ENCODE data around the gene CST7. TPM values are rescaled to one million over a fixed set of nuclear protein-coding genes. Genes with fewer than 3 reads are reported as not detected.

The CST7 gene
- total RNA-seq, 1 donor from 2014 or later = not detected

DNA sequence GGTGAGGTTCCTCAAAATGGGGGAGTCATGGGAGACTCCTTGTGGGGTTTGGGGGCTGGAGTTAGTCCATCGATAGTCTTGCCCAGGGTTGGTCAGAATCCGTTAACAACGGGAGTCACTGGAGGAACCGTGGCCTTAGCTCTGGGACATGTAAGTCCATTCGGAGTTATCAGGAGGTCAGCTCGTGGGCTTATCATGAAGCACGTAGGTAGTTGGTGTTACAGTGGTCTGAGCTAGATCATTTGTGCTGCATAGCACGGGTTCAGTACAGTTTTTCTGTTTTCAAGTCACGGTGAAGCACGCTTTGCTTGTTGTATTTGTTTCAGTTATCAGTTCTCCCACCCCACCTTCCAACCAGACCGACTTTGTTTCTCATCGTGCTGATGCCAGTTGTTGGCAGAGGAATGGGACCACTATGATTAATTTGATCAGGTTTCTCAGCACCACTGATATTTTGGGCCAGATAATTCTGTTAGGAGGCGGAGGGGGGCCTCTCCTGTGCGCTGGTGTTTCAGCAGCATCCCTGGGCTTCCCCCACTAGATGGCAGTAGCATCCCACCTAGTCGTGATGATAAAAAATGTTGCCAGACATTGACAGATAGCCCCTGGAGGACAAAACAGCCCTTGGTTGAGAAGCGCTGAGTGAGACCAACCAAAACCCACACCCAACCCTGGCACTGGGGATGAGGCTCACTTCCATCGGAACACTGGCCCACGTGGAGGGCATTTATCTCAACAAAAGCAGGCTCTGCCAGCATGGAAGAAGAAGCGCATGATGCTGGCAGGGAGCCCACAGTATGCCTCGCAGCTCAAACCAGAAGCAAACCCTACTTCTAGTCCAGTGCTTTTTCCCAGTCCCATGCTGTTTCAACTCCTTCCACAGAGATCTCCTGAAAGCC, 45.6 kb downstream of the CST7 start:
- TF ChIP-seq, protein P1, sequence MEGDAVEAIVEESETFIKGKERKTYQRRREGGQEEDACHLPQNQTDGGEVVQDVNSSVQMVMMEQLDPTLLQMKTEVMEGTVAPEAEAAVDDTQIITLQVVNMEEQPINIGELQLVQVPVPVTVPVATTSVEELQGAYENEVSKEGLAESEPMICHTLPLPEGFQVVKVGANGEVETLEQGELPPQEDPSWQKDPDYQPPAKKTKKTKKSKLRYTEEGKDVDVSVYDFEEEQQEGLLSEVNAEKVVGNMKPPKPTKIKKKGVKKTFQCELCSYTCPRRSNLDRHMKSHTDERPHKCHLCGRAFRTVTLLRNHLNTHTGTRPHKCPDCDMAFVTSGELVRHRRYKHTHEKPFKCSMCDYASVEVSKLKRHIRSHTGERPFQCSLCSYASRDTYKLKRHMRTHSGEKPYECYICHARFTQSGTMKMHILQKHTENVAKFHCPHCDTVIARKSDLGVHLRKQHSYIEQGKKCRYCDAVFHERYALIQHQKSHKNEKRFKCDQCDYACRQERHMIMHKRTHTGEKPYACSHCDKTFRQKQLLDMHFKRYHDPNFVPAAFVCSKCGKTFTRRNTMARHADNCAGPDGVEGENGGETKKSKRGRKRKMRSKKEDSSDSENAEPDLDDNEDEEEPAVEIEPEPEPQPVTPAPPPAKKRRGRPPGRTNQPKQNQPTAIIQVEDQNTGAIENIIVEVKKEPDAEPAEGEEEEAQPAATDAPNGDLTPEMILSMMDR (conservative IDR thresholded peaks at IDR 0.05; ENCODE audit: low read depth, low read length) = peak; percentile 93
- no peak overlapping the region for H3K4me3 ChIP-seq (ENCODE audit: low read depth, low read length)
- no peak for DNase-seq (ENCODE audit: low read depth)

DNA sequence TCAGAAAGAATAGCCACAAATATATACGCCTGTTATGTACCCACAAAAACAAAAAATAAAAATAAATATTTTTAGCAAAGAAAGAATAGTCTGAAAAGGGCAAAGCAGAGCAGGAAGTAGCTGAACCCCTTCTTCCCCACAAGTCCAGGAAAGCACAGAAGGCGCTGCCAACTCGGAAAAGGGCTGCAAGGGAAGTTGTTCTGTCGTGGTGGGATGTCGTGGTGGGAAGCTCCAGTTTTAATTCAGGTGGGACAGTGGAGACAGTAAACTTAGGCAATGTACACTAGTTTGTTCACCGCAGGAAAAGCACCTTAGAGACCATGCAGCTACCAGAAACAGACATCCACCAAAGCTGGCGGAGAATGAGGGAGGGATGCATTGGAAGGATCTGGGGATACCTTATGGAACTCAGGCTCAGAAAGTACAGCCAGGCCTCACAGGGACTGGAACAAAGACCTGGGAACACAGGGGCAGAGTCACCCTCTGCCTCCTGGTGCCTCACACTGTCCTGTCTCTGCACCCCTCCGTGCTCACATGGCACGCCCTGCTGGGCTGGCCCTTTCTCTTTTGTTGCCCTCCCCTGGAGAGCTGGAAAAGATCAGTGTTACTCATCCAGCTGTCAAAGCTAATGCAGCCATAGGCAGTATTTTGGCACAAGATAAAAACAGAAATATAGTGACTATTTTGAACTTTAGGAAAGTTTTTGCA, 46.8 kb downstream of the CST7 start:
- H3K4me3 ChIP-seq (ENCODE audit: low read depth, low read length) = no peak overlapping the region
- DNase-seq (ENCODE audit: low read depth) = no peak
- TF ChIP-seq, protein P1 (conservative IDR thresholded peaks at IDR 0.05; ENCODE audit: low read depth, low read length) = no peak

DNA sequence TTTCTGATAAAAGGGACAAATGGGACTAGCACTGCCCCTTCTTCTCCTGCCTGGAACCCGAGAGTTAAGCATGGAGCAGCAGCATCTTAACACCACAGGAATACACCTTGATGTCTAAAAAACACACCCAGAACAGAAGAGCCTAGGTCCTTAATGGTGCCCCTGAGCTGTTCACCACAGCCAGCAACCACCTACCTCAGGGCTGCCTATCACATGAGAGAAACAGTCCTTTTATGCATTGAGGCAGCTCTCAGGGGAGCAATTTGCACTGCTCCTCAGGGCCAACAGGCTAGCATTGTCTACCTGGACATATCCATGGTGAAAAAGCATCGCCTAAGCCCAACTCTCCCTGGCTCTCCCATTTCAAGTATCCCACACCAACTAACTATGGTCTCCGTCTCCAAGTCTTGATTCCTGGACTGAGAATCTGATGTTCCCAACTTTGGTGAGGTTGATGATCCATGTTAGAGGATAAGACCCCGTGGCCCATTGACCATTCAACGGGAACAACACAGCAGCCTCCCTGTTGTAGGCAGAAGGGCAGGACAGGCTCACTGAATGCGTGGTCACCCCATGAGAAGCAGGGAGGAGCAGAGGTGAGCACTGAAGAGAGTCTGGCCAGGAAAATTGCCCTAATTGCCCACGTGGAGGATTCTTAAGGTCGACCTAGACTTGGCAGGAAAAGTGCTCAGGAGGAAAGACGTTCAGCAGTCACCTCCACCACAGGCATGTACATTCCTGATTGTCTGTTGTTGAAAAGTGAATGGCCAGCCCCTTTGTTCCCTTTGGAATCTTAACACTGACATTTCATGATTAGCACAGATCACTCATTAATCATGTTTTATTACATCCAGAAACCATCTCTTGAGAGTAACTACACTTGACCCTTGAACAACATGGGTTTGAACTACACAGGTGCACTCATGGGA, 47.6 kb downstream of the CST7 start:
- no peak overlapping the region for H3K4me3 ChIP-seq (ENCODE audit: low read depth, low read length)
- no peak for DNase-seq (ENCODE audit: low read depth)
- TF ChIP-seq, protein P1 (conservative IDR thresholded peaks at IDR 0.05; ENCODE audit: low read depth, low read length) = no peak

DNA sequence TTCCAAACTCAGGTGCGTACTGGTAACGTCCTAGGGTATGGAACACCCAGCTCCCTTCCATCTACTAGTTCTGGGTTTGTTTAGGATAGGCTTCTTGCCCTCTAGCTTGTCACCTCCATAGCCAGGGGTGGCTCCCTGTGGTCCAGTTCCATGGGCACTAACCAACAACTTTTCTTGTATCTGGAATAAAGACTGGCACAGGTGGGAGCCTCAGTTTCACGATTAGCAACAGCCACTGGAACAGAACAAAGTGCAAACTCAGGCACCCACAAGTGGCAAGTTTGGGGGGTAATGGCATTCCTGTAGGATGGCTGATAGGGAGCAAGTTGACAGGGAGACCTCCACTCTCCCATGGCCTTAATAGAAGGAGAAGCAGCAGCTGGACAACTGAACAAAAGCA, 49.1 kb downstream of the CST7 start:
- TF ChIP-seq, protein P1 (conservative IDR thresholded peaks at IDR 0.05; ENCODE audit: low read depth, low read length) = no peak

DNA sequence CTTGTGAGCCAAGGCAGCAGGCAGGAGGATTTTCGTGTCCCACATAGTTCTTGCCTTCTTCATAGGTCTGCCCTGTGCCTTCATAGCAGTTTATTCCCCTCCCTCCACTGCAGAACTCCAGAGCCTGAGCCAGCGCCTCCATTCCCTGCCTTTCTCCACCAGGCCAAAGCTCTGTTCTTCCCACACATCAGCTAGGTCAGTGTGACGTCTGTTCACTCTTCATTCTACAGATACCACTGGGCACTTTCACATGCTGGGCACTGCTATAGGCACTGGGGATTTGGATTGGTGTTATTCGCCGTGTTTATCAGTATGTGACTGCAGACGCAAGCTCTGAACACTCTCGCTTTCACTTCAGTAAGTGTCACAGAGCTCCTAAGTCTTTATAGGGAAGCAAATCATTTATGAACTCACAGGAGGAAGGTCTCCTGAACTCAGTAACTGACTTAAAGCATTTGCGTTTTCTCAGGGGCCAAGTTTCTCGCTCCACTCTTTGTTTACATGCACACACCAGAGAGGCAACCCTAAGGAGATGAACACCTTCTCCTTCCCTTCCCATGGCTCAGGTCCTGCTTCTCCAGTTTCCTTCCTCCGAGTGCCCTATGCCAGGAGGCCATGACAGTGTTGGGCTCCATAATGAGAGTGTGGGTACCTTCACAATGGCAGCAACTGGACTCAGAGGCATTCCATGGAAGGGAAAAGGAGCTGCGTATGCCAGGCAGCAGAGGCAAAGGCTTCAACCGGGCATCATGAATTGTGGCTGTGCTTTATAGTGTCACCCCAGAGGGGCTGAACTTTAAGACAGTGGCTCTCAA, 49.8 kb downstream of the CST7 start:
- DNase-seq (ENCODE audit: low read depth) = no peak
- TF ChIP-seq, protein P1 (conservative IDR thresholded peaks at IDR 0.05; ENCODE audit: low read depth, low read length) = no peak
- no peak overlapping the region for H3K4me3 ChIP-seq (ENCODE audit: low read depth, low read length)

More for the DNA sequence above, 49.1 kb downstream of the CST7 start:
- H3K4me3 ChIP-seq (ENCODE audit: low read depth, low read length) = no peak overlapping the region
- DNase-seq (ENCODE audit: low read depth) = no peak

DNA sequence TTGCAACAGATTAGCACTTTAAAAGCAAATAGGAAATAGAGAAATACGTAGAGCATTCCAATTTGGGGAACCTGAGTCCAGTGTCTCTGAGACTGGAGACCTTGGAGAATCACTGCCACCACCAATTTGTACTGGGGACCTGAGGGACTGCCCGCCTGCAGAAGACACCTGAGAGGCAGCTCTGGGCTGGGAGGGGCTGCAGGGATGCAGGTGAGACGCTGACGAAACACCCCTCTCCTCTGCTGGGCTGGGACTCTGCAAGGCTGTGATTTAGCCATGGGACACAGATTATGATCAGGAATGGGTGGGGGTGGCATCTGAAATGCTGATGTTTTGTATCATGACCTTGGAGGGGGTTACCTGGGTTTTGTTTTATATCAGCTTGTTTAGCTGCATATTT, 50.5 kb downstream of the CST7 start:
- H3K4me3 ChIP-seq (ENCODE audit: low read depth, low read length) = no peak overlapping the region
- TF ChIP-seq, protein P1 (conservative IDR thresholded peaks at IDR 0.05; ENCODE audit: low read depth, low read length) = no peak
- no peak for DNase-seq (ENCODE audit: low read depth)
